ENCODE results near the gene NUBP2. TPM values are rescaled to one million over a fixed set of nuclear protein-coding genes. Genes with fewer than 3 reads are reported as not detected.
A peak's percentile ranks its signal among the peaks of the same experiment; 100 is the strongest.

NUBP2 gene
- total and polyA plus RNA-seq, 8 donors: 20.4 to 58.8 (median 31.0) TPM

GRCh38 chr16:1800701-1801100 is 17.9 kb downstream of the NUBP2 start:
- 81 to 83% methylated on average over 10 of the region's 10 CpGs for WGBS, 2 donors
- no peaks in the 10 kb centered on the region for H3K4me1 ChIP-seq

GRCh38 chr16:1807626-1808025 is 24.9 kb downstream of the NUBP2 start:
- H3K27me3 ChIP-seq: no peaks in the 10 kb centered on the region
- TF ChIP-seq CTCF (IDR thresholded peaks at IDR 0.05): no peak
- peaks cover 0 to 22% (median 13%) of the 10 kb centered on the region in 3 donors for H3K36me3 ChIP-seq
- no peak overlapping the region for H3K4me3 ChIP-seq
- H3K4me1 ChIP-seq: no peaks in the 10 kb centered on the region
- peak in 1 of 6 donors; percentile 40 for DNase-seq
- no peak for ATAC-seq
- no peaks in the 10 kb centered on the region for H3K9me3 ChIP-seq
- FAIRE-seq: no peak
- no peak overlapping the region for H3K27ac ChIP-seq
- WGBS, 2 donors: 86 to 89% methylated on average over 10 of the region's 10 CpGs
- intact Hi-C loops (cut with DNase I): no loop called here

More at GRCh38 chr16:1800701-1801100, 17.9 kb downstream of the NUBP2 start:
- Histone ChIP-seq H3K9me3 (no peaks in the 10 kb centered on the region), H3K27me3 (no peaks in the 10 kb centered on the region), H3K27ac (no peak overlapping the region), H3K36me3 (no peaks in the 10 kb centered on the region), H3K4me3 (no peak overlapping the region)
- DNase-seq (no peak), ATAC-seq (no peak), FAIRE-seq (no peak)
- no peak for TF ChIP-seq CTCF (IDR thresholded peaks at IDR 0.05)
- intact Hi-C loops (cut with DNase I): no loop called here

- Histone ChIP-seq H3K36me3 (peaks cover 0 to 22% (median 16%) of the 10 kb centered on the region in 3 donors), H3K27me3 (no peaks in the 10 kb centered on the region), H3K27ac (no peak overlapping the region), H3K4me3 (no peak overlapping the region), H3K9me3 (no peaks in the 10 kb centered on the region), H3K4me1 (no peaks in the 10 kb centered on the region)
- WGBS, 2 donors: 78 to 86% methylated on average over 18 of the region's 18 CpGs
- intact Hi-C loops (cut with DNase I): no loop called here
- ATAC-seq (no peak), FAIRE-seq (no peak), DNase-seq (peak in 1 of 6 donors; percentile 55)
- TF ChIP-seq CTCF (IDR thresholded peaks at IDR 0.05): no peak
These were observed 25.9 kb downstream of the NUBP2 start for GRCh38 chr16:1808691-1809090.

- DNase-seq (peak in 1 of 6 donors; percentile 60), FAIRE-seq (no peak), ATAC-seq (no peak)
- 81 to 83% methylated on average over 25 to 28 of the region's 28 CpGs for WGBS, 2 donors
- intact Hi-C loops (cut with DNase I): no loop called here
- Histone ChIP-seq H3K27me3 (no peaks in the 10 kb centered on the region), H3K9me3 (no peaks in the 10 kb centered on the region), H3K27ac (no peak overlapping the region), H3K36me3 (peaks cover 0 to 22% (median 16%) of the 10 kb centered on the region in 3 donors), H3K4me1 (no peaks in the 10 kb centered on the region), H3K4me3 (no peak overlapping the region)
- TF ChIP-seq CTCF (IDR thresholded peaks at IDR 0.05): no peak
These were observed 26.6 kb downstream of the NUBP2 start for GRCh38 chr16:1809281-1809801.

- H3K4me1 ChIP-seq: no peaks in the 10 kb centered on the region
- H3K36me3 ChIP-seq: peaks cover 0 to 22% (median 16%) of the 10 kb centered on the region in 3 donors
- ATAC-seq (no peak), DNase-seq (peak in 1 of 6 donors; percentile 35), FAIRE-seq (no peak)
- no peak for TF ChIP-seq CTCF (IDR thresholded peaks at IDR 0.05)
- H3K9me3 ChIP-seq: no peaks in the 10 kb centered on the region
- no peak overlapping the region for H3K27ac ChIP-seq
- H3K27me3 ChIP-seq: no peaks in the 10 kb centered on the region
- no peak overlapping the region for H3K4me3 ChIP-seq
- WGBS, 2 donors: 94 to 95% methylated on average over 16 of the region's 16 CpGs
- intact Hi-C loops (cut with DNase I): no loop called here
These were observed 27.3 kb downstream of the NUBP2 start for GRCh38 chr16:1810106-1810505.

All from pancreas (tissue), 10 donors.